B cell (primary cell): Measurements from ENCODE around the gene ATPAF2. TPM values are rescaled to one million over a fixed set of nuclear protein-coding genes. Genes with fewer than 3 reads are reported as not detected.

Experiments
- ATAC-seq: fragments of 200-7000 bp; cut with Tn5 transposase; one replicate; pipeline ENCODE4 v1.10.0; 2021; ENCODE audit warnings: low read depth, mild to moderate bottlenecking, moderate number of reproducible peaks, moderate library complexity
- CTCF ChIA-PET: fragments of 350-600 bp; sonication (Branson Sonifier 250); formaldehyde crosslinking; loops from one replicate; lab custom pipeline; 2021; ENCODE audit warnings: antibody characterized with exemption, inconsistent platforms; lab: Charles Lee
- POLR2A ChIA-PET: fragments of 350-600 bp; sonication (Branson Sonifier 250); formaldehyde crosslinking; loops from one replicate; lab custom pipeline; 2021; ENCODE audit warnings: antibody characterized with exemption; lab: Charles Lee
- DNase-seq: peaks from one replicate; pipeline ENCODE4 v3.0.0; 2013
- H2AFZ ChIP-seq: 2 replicates; pipeline ENCODE4 v1.6.1; 2012; ENCODE audit warnings: mild to moderate bottlenecking, low read depth, low read length; ENCODE audit not compliant: insufficient read depth, poor library complexity, severe bottlenecking
- H3K27ac ChIP-seq, 2 donors: 1 replicate in 1 of 2; 2 replicates in 1 of 2; pipeline ENCODE4 v1.5.1; 2012 to 2013; ENCODE audit warnings: low read length in 2 of 2, mild to moderate bottlenecking in 2 of 2, moderate library complexity in 1 of 2
- H3K27me3 ChIP-seq, 4 experiments: fragments of 200-600 bp in 1 of 4; sonication (generic) in 1 of 4; replicated peaks in 1 of 4; 1 replicate in 2 of 4; 2 replicates in 2 of 4; pipeline versions ENCODE4 v1.6.1 to v1.7.0; 2013 to 2016; ENCODE audit warnings: low read length in 3 of 4, mild to moderate bottlenecking in 2 of 4, mixed read lengths in 1 of 4, moderate library complexity in 1 of 4; ENCODE audit not compliant: insufficient read depth in 4 of 4, control insufficient read depth in 3 of 4; ENCODE audit errors: control extremely low read depth in 1 of 4
- H3K36me3 ChIP-seq, 2 experiments: replicated peaks in 1 of 2; 1 replicate in 1 of 2; 2 replicates in 1 of 2; pipeline versions ENCODE4 v1.6.1 to v1.7.1; 2013; ENCODE audit warnings: low read length in 1 of 2; ENCODE audit not compliant: insufficient read depth in 2 of 2, control insufficient read depth in 1 of 2; ENCODE audit errors: control extremely low read depth in 1 of 2, extremely low read depth in 1 of 2
- H3K4me1 ChIP-seq, 2 donors: fragments of 200-600 bp in 1 of 2; sonication (generic) in 1 of 2; 1 replicate in 1 of 2; 2 replicates in 1 of 2; pipeline versions ENCODE4 v1.5.1 to v1.6.1; 2013 to 2017; ENCODE audit warnings: low read length in 2 of 2; ENCODE audit not compliant: control insufficient read depth in 2 of 2, insufficient read depth in 2 of 2
- H3K4me2 ChIP-seq: replicated peaks from 2 replicates; pipeline ENCODE3; 2012; ENCODE audit warnings: mild to moderate bottlenecking, low read depth, low read length; ENCODE audit not compliant: poor library complexity, severe bottlenecking
- H3K4me3 ChIP-seq, 5 experiments: fragments of 200-600 bp in 1 of 5; sonication (generic) in 1 of 5; 1 replicate in 3 of 5; 2 replicates in 2 of 5; pipeline versions ENCODE4 v1.5.1 to v1.7.0; 2011 to 2016; ENCODE audit warnings: low read length in 4 of 5, mild to moderate bottlenecking in 4 of 5, low read depth in 2 of 5, control low read depth in 1 of 5, moderate library complexity in 1 of 5; ENCODE audit not compliant: insufficient read depth in 1 of 5; ENCODE audit errors: control extremely low read depth in 1 of 5, extremely low read depth in 1 of 5
- H3K79me2 ChIP-seq: fragments of 200-600 bp; sonication (generic); one replicate; pipeline ENCODE4 v1.6.0; 2016; ENCODE audit warnings: low read length; ENCODE audit not compliant: control insufficient read depth, insufficient read depth
- H3K9ac ChIP-seq: fragments of 200-600 bp; sonication (generic); 2 replicates; pipeline ENCODE4 v1.6.1; 2017; ENCODE audit warnings: mild to moderate bottlenecking, low read length, moderate library complexity
- H3K9me3 ChIP-seq, 3 donors: one replicate each; pipeline versions ENCODE4 v1.6.1 to v1.7.1; 2013; ENCODE audit warnings: low read length in 2 of 3; ENCODE audit not compliant: control insufficient read depth in 2 of 3, insufficient read depth in 1 of 3; ENCODE audit errors: control extremely low read depth in 1 of 3
- H4K20me1 ChIP-seq: 2 replicates; pipeline ENCODE4 v1.6.0; 2012; ENCODE audit warnings: mild to moderate bottlenecking, low read length; ENCODE audit not compliant: insufficient read depth, control insufficient read depth, poor library complexity, severe bottlenecking
- H3K27ac Mint-ChIP-seq: one replicate; pipeline ENCODE4 v1.8.0; 2021; ENCODE audit warnings: mixed read lengths
- H3K27me3 Mint-ChIP-seq: one replicate; pipeline ENCODE4 v1.8.0; 2021; ENCODE audit warnings: mixed read lengths
- H3K4me1 Mint-ChIP-seq: one replicate; pipeline ENCODE4 v1.8.0; 2021; ENCODE audit warnings: mixed read lengths
- H3K4me3 Mint-ChIP-seq: one replicate; pipeline ENCODE4 v1.8.0; 2021; ENCODE audit warnings: mixed read lengths
- H3K9me3 Mint-ChIP-seq: one replicate; pipeline ENCODE4 v1.8.0; 2022; ENCODE audit warnings: mixed read lengths; ENCODE audit not compliant: insufficient read depth
- CTCF ChIP-seq: fragments of 200-600 bp; IDR thresholded peaks from one replicate; pipeline ENCODE4 v1.8.0; 2022; ENCODE audit warnings: antibody characterized with exemption, mild to moderate bottlenecking
- EZH2 ChIP-seq: IDR thresholded peaks from 2 replicates; pipeline ENCODE4 v1.6.1; 2012; ENCODE audit warnings: borderline replicate concordance, low read depth, mild to moderate bottlenecking, moderate library complexity, low read length; ENCODE audit not compliant: insufficient read depth, poor library complexity, severe bottlenecking
- WGBS: methylation state at CpG from one replicate; pipeline ENCODE4 v1.1.5; 2013; ENCODE audit warnings: missing lambda C conversion rate; ENCODE audit not compliant: insufficient coverage; 5-methylcytosine and 5-hydroxymethylcytosine counted together
- intact Hi-C: fragments of 100-400 bp; cut with micrococcal nuclease; formaldehyde crosslinking; loops from one replicate; pipeline ENCODE4 v1.10.0; 2022
- polyA plus RNA-seq: library from polyadenylated mRNA; depleted of rRNA; stranded (reverse); fragments of >200 nt; gene quantifications from 2 replicates; pipeline ENCODE4 v1.2.3, GENCODE V29; 2012
- total RNA-seq, 2 donors: library from RNA; stranded (reverse); fragments of 120-200 nt in 1 of 2; gene quantifications; 1 replicate in 1 of 2; 2 replicates in 1 of 2; pipeline versions ENCODE4 v1.2.3 to v1.2.4, GENCODE V29; 2013 to 2022

The ATPAF2 gene
- total and polyA plus RNA-seq, 2 donors (not counting 1 experiment from before 2014, with no cell fraction given), result 60.5 to 73.5 TPM

- no peaks in the 10 kb centered on the region for H3K9me3 Mint-ChIP-seq
- ATAC-seq (no peak), DNase-seq (no peak)
- WGBS, result 87% methylated on average over 5 of the region's 8 CpGs
- ChIA-PET POLR2A (interaction anchor here (0.6 to 0.7 kb wide), 2 partner anchors 23 to 32 kb away, joined by 3 to 4 read pairs; no protein-coding TSS in a partner anchor), CTCF (no interaction called here)
- Histone ChIP-seq H3K36me3 (no peaks in the 10 kb centered on the region), H3K9ac (no peak overlapping the region), H3K4me2 (no peak overlapping the region), H3K79me2 (no peaks in the 10 kb centered on the region), H4K20me1 (no peaks in the 10 kb centered on the region), H2AFZ (no peak overlapping the region), H3K27me3 (no peaks in the 10 kb centered on the region), H3K9me3 (no peaks in the 10 kb centered on the region), H3K4me1 (no peaks in the 10 kb centered on the region), H3K4me3 (no peak overlapping the region), H3K27ac (no peak overlapping the region)
- intact Hi-C loops, result no loop called here
- no peaks in the 10 kb centered on the region for H3K27me3 Mint-ChIP-seq
- H3K27ac Mint-ChIP-seq, result no peak overlapping the region
- TF ChIP-seq EZH2 (no peak), CTCF (no peak)
- peaks cover 10% of the 10 kb centered on the region for H3K4me1 Mint-ChIP-seq
- no peak overlapping the region for H3K4me3 Mint-ChIP-seq
These were observed 38.9 kb downstream of the ATPAF2 start for GRCh38 chr17:18000030-18000408.

GRCh38 chr17:17999364-18000029 lies 39.5 kb downstream of the ATPAF2 start:
- WGBS, result 87% methylated on average over 7 of the region's 9 CpGs

More at GRCh38 chr17:17999364-18000029, 39.5 kb downstream of the ATPAF2 start:
- Histone ChIP-seq H3K9ac (no peak overlapping the region), H3K36me3 (no peaks in the 10 kb centered on the region), H3K9me3 (no peaks in the 10 kb centered on the region), H3K27me3 (no peaks in the 10 kb centered on the region), H3K4me1 (no peaks in the 10 kb centered on the region), H3K79me2 (no peaks in the 10 kb centered on the region), H2AFZ (no peak overlapping the region), H3K4me3 (no peak overlapping the region), H4K20me1 (no peaks in the 10 kb centered on the region), H3K4me2 (no peak overlapping the region), H3K27ac (no peak overlapping the region)
- Mint-ChIP-seq H3K9me3 (no peaks in the 10 kb centered on the region), H3K27ac (no peak overlapping the region), H3K4me3 (no peak overlapping the region), H3K4me1 (peaks cover 10% of the 10 kb centered on the region), H3K27me3 (no peaks in the 10 kb centered on the region)
- CTCF ChIA-PET, result no interaction called here
- ATAC-seq (no peak), DNase-seq (no peak)
- intact Hi-C loops, result no loop called here
- TF ChIP-seq EZH2, result no peak
- TF ChIP-seq CTCF, result no peak
- POLR2A ChIA-PET, result interaction anchor here (0.7 kb wide), 1 partner anchor 22 kb away, joined by 4 read pairs; no protein-coding TSS in a partner anchor
